Tibial artery (tissue), 4 donors: ENCODE results near the gene POMT1.
"Not testable (repeated sequence)": the region's sequence is repeated elsewhere in the genome, so short reads cannot be mapped to it uniquely, and the experiment has no call there.

Experiments
- DNase-seq, 2 donors: peaks; one replicate each; pipeline ENCODE4 v3.0.0-alpha.2; 2019
- H3K27ac ChIP-seq, 2 donors: fragments of 200-600 bp; sonication (generic) in 1 of 2; 1 replicate in 1 of 2; 2 replicates in 1 of 2; pipeline ENCODE4 v1.5.1; 2018 to 2019; ENCODE audit warnings: mild to moderate bottlenecking in 1 of 2
- H3K27me3 ChIP-seq, 2 donors: fragments of 200-600 bp; sonication (generic) in 1 of 2; one replicate each; pipeline versions ENCODE4 v1.5.1 to v1.6.0; 2016 to 2019
- H3K36me3 ChIP-seq, 3 donors: fragments of 200-600 bp; sonication (generic) in 2 of 3; one replicate each; pipeline ENCODE4 v1.5.1; 2016 to 2019; ENCODE audit warnings: mild to moderate bottlenecking in 2 of 3
- H3K4me1 ChIP-seq, 4 donors: fragments of 200-600 bp; sonication (generic) in 2 of 4; 1 replicate in 3 of 4; 2 replicates in 1 of 4; pipeline ENCODE4 v1.5.1; 2016 to 2019
- H3K4me3 ChIP-seq, 2 donors: fragments of 200-600 bp; sonication (generic) in 1 of 2; 1 replicate in 1 of 2; 2 replicates in 1 of 2; pipeline ENCODE4 v1.5.1; 2018 to 2019; ENCODE audit warnings: mild to moderate bottlenecking in 2 of 2
- H3K9me3 ChIP-seq, 3 donors: fragments of 200-600 bp; sonication (generic) in 1 of 3; one replicate each; pipeline ENCODE4 v1.5.1; 2016 to 2019
- CTCF ChIP-seq, 2 experiments: fragments of 200-600 bp in 1 of 2; fragments of 450-650 bp in 1 of 2; IDR thresholded peaks; one replicate each; pipeline ENCODE4 v1.5.1; 2017 to 2019; ENCODE audit warnings: antibody characterized with exemption in 2 of 2, mild to moderate bottlenecking in 1 of 2, moderate library complexity in 1 of 2
- intact Hi-C: fragments of 100-400 bp; cut with DNase I; formaldehyde crosslinking; loops from one replicate; pipeline ENCODE4 v1.15.0; 2023; ENCODE audit warnings: low total_unique reads

POMT1 gene

DNA sequence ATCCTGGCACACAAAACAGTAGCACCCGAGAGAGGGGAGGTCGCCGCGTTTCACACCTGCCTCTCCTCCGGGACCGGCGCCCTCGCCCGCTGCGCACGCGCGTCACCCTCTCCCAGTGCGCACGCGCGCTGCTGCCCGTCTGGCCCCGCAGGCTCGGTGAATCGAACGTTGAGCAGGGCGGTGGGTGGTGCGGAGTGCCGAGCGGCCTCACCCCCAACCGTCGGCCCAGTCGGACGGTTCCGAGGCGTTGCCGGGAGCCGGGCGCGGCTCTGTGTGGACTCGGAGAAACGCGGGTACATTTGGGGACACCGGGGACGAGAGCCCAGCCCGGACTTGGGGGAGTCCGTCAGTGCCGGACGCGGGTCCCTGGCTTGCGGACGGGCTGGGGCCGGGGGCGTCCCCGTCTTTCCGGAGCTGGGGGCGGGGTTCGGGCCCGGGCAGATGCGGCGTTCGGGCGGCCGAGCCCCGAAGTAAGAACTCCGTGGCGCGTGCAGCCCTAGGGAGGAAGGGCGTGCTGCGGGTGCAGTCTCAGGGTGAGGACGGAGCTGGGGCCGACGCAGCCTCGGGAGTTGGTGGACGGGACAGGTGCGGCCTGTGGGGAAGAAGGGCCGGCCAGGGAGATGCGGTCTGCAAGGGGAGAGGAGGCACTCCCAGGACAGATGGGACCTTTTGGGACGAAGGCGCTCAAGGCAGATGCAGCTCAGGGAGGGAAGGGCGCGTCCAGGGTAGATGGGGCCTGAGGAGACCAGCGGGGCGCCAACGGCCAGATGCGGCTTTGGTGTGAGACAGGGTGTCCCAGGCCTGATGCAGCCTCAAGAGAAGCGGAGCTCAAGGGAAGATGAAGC lies at the start of gene POMT1:
Gene POMT1, plus strand, starts transcription at position 138 of the 845 bp plus-strand sequence. CDS start 1,301 bp downstream, outside the sequence.
- no peak for TF ChIP-seq CTCF (IDR thresholded peaks at IDR 0.05)
- Histone ChIP-seq H3K4me3 (peak within 1 kb of the TSS; percentile 79 to 98), H3K36me3 (peaks cover 0 to 37% (median 19%) of the 10 kb centered on the region in 3 donors), H3K9me3 (no peaks in the 10 kb centered on the region), H3K27ac (peak within 1 kb of the TSS; percentile 72 to 73), H3K27me3 (no peaks in the 10 kb centered on the region), H3K4me1 (peaks cover 0 to 29% (median 14%) of the 10 kb centered on the region in 4 donors)
- DNase-seq: peak; percentile 81 to 91
- intact Hi-C loops: no loop called here

DNA sequence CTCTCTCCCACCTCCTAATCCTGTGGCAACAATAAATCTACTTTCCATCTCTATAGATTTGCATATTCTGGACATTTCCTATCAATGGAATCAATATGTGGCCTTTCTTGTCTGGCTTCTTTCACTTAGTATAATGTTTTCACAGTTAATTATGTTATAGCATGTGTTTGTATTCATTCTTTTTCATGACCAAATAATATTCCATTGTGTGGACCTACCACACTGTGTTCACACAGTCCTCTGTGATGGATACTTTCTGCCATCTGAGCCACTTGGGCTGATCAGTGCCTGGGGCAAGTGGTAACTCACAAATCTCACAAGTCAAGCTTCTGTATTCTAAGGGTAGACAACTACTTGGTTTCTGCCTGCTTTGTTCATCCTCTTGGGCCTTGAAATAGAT lies 48.7 kb upstream of the POMT1 start:
- intact Hi-C loops: no loop called here
- TF ChIP-seq CTCF (IDR thresholded peaks at IDR 0.05): no peak
- peaks cover 62 to 82% (median 77%) of the 10 kb centered on the region in 3 donors for H3K36me3 ChIP-seq
- no peaks in the 10 kb centered on the region for H3K27me3 ChIP-seq
- H3K9me3 ChIP-seq: no peaks in the 10 kb centered on the region
- no peak overlapping the region for H3K4me3 ChIP-seq
- no peak for DNase-seq
- H3K27ac ChIP-seq: no peak overlapping the region
- H3K4me1 ChIP-seq: no peaks in the 10 kb centered on the region

- H3K36me3 ChIP-seq: peaks cover 60 to 84% (median 78%) of the 10 kb centered on the region in 3 donors
- intact Hi-C loops: not testable (repeated sequence)
These were observed 47.1 kb upstream of the POMT1 start for GRCh38 chr9:131455655-131456054.

DNA sequence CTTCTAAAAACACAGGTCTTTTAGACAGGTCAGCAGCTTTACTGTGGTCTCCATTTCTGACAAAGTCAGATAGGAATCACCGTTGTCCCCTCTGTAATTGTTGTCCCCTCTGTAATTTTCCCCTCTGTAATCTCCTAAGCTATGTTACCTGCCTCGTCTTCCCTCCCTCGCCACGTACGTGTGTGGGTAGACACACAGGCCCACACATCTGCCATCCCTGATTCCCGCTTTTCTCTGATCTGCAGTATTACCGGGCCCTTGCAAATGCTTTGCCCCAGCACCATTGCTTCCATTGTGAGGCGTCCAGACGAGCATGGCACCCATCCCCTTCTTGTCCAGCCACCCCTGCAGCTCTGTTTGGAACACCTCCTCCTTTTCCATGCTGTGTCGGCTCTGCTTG lies 45.0 kb upstream of the POMT1 start:
- no peaks in the 10 kb centered on the region for H3K27me3 ChIP-seq
- intact Hi-C loops: no loop called here
- no peaks in the 10 kb centered on the region for H3K9me3 ChIP-seq
- H3K4me3 ChIP-seq: no peak overlapping the region
- TF ChIP-seq CTCF (IDR thresholded peaks at IDR 0.05): no peak
- no peak for DNase-seq
- H3K36me3 ChIP-seq: peaks cover 57 to 90% (median 90%) of the 10 kb centered on the region in 3 donors
- no peak overlapping the region for H3K27ac ChIP-seq
- H3K4me1 ChIP-seq: no peaks in the 10 kb centered on the region

More at GRCh38 chr9:131455655-131456054, 47.1 kb upstream of the POMT1 start:
- H3K4me1 ChIP-seq, DNase-seq, H3K9me3 ChIP-seq, H3K27me3 ChIP-seq, H3K4me3 ChIP-seq, H3K27ac ChIP-seq: not testable (repeated sequence)

DNA sequence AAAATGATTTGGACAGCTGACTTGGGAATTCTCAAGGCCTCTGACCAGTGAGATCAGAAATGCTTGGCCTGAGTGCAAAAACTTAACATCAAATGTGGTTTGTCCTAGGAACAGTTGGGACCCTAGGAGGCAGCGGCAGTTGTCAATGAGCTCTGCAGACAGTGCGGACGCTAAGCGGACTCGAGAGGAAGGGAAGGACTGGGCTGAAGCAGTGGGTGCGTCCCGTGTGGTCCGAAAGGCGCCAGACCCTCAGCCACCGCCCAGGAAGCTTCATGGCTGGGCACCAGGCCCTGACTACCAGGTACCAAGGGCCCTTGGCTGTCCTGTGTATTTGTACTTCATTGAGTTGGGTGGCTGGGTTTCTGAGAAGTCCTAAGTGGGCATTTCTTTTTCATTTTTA lies 43.7 kb upstream of the POMT1 start:
- DNase-seq: no peak
- intact Hi-C loops: no loop called here
- no peaks in the 10 kb centered on the region for H3K4me1 ChIP-seq
- no peak overlapping the region for H3K4me3 ChIP-seq
- no peaks in the 10 kb centered on the region for H3K27me3 ChIP-seq
- peaks cover 60 to 100% (median 97%) of the 10 kb centered on the region in 3 donors for H3K36me3 ChIP-seq
- no peak for TF ChIP-seq CTCF (IDR thresholded peaks at IDR 0.05)
- no peaks in the 10 kb centered on the region for H3K9me3 ChIP-seq
- no peak overlapping the region for H3K27ac ChIP-seq

DNA sequence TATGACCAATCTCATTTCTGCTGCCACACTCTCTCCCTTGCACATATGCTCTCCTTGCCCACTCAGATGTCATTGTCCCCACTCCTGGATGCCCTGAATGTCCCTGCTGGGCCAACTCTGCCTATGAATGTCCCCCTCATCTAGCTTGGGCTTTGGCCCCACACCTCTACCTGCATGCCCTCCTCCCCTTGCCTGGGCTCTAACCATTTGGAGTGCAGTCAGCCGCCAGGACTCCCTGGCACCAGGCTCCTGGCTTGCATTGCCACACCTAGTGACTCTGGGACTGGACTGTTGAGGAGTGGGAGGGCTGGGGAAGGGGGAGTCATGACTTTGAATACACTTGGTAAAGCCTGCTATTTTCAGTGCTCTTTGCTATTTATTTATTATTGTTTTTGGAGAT lies 41.6 kb upstream of the POMT1 start:
- no peak for TF ChIP-seq CTCF (IDR thresholded peaks at IDR 0.05)
- DNase-seq: no peak
- peaks cover 59 to 100% (median 97%) of the 10 kb centered on the region in 3 donors for H3K36me3 ChIP-seq
- H3K4me3 ChIP-seq: no peak overlapping the region
- intact Hi-C loops: no loop called here
- H3K9me3 ChIP-seq: no peaks in the 10 kb centered on the region
- no peaks in the 10 kb centered on the region for H3K4me1 ChIP-seq
- H3K27ac ChIP-seq: no peak overlapping the region
- no peaks in the 10 kb centered on the region for H3K27me3 ChIP-seq
